GM19238 (cell line): ENCODE results near the gene SMARCAD1.
A peak's percentile ranks its signal among the peaks of the same experiment; 100 is the strongest.

Experiments
- DNase-seq: peaks from one replicate; pipeline ENCODE4 v3.0.0; 2011; ENCODE audit warnings: low spot score; ENCODE audit not compliant: insufficient read length

The SMARCAD1 gene, protein sequence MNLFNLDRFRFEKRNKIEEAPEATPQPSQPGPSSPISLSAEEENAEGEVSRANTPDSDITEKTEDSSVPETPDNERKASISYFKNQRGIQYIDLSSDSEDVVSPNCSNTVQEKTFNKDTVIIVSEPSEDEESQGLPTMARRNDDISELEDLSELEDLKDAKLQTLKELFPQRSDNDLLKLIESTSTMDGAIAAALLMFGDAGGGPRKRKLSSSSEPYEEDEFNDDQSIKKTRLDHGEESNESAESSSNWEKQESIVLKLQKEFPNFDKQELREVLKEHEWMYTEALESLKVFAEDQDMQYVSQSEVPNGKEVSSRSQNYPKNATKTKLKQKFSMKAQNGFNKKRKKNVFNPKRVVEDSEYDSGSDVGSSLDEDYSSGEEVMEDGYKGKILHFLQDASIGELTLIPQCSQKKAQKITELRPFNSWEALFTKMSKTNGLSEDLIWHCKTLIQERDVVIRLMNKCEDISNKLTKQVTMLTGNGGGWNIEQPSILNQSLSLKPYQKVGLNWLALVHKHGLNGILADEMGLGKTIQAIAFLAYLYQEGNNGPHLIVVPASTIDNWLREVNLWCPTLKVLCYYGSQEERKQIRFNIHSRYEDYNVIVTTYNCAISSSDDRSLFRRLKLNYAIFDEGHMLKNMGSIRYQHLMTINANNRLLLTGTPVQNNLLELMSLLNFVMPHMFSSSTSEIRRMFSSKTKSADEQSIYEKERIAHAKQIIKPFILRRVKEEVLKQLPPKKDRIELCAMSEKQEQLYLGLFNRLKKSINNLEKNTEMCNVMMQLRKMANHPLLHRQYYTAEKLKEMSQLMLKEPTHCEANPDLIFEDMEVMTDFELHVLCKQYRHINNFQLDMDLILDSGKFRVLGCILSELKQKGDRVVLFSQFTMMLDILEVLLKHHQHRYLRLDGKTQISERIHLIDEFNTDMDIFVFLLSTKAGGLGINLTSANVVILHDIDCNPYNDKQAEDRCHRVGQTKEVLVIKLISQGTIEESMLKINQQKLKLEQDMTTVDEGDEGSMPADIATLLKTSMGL

DNA sequence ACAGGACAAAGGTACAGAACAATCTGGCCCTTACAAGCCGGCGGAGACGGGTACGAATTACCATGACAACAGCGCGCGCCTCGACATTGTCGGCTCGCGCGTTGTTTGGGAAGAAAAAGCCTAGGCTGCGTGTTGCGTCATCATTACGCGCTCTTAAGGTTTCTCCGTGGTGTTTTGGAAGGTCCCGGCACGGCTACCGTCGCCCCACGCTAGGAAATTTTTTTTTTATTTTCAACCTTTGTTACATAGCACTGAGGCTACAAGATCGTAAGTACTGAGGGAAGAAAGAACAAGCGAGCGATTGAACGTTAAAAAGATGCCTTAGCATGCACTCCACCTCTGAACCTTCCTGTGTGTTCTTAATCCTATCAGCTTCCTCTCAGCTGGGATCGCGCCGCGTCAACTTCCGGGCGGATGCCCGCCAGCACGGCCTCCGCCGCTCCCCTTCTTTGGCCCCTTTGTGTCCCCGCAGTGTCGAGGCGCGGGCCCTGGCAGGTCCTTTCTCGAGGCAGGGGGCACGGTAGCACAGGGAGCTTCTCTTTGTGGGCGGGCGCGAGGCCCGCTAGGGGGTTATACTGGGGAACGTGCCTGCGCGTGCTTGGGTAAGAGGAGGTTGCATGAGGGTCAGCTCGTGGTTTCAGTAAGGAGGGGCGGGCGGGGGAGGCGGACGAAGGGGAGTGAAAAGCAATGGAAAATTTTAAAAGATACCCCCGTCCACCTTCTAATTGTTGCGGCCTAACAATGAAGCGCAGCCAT is at the start of gene SMARCAD1:
SMARCAD1 (plus strand) TSS at position 397 of the 756 bp plus-strand sequence. CDS start 530 bp downstream, outside the sequence.
- peak; percentile 63 for DNase-seq

DNA sequence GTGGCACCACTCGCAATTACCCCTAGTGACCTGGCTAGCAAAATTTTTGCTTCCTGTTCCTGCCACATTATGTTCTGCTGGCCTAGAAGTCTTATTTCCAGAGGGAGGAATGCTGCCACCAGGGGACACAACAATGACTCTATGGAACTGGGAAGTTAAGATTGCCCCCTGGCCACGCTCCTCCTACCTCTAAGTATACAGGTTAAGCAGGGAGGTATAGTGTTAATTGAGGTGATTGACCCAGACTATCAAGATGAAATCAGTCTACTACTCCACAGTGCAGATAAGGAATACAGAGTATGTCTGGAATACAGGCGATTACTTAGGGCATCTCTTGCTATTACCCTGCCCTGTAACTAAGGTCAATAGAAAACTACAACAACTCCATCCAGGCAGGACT is 48.8 kb upstream of the SMARCAD1 start:
- no peak for DNase-seq

DNA sequence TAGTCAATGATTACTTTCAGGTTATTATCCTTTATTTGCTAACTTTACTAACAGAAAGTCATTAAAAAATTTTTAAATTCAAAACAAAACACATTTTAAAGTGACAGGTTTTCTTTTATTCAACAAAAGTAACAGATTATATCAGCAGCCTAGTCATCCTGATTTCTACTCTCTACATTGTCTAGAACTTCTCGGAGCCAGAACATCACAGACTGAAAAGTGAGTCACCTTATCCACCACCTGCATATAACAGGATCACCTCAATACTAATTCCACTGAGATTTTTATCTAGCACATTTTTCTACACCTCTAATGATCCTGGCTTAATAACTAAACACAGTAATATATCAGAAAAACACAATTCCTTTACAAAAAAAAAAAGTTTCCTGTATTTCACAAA is 47.9 kb upstream of the SMARCAD1 start:
- DNase-seq = no peak

DNA sequence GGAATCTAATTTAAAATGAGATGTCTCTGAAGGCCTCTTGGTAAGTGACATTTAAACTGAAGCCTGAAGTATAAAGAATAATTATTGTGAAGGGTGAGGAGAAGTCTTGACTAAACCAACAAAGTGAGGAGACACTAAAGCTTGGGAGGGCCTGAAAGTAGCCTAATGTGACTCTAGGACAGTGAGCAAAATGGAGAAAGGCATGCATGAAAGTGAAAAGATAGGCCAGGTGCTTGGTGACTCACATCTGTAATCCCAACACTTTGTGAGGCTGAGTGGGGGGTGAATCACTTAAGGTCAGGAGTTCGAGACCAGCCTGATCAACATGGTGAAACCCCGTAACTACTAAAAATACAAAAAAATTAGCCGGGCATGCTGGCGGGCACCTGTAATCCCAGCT is 46.9 kb upstream of the SMARCAD1 start:
- DNase-seq = no peak

DNA sequence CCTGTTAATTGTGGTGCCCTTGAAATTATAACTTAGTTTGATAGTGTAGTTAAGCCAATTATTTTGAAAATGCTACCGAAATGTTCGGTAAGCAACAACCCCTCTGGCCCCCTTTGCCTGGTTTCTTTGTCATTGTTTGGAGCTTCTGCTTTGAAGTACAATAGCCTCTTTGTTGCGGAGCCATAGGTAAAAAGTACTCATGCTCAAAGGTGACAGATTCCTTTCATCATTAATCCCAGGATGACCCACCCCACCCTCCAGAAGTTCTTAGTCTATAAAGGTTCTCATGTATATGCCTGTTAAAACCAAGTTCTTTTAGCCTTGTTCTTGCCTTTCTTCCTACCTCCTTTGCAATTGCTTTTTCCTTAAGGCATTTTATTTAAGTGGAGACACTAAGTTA is 42.4 kb upstream of the SMARCAD1 start:
- no peak for DNase-seq

DNA sequence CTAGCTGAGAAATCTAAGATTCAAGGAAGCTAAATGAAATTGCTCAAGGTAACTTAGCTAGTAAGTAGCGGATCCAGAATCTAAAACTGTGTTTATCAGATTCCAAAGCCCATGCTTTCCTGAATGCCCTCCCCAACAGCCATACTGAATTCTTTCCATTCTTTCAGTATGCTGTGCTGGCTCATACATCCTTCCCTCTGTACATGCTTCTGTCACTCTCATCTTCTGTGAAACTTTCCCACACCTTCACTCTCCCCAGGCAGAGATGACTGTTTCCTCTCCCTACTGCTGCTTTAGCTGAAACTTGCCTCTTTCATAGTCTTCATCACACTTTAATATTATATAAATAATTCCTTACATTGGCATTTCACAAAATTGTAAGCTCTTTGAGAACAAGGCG is 39.3 kb upstream of the SMARCAD1 start:
- DNase-seq = no peak

DNA sequence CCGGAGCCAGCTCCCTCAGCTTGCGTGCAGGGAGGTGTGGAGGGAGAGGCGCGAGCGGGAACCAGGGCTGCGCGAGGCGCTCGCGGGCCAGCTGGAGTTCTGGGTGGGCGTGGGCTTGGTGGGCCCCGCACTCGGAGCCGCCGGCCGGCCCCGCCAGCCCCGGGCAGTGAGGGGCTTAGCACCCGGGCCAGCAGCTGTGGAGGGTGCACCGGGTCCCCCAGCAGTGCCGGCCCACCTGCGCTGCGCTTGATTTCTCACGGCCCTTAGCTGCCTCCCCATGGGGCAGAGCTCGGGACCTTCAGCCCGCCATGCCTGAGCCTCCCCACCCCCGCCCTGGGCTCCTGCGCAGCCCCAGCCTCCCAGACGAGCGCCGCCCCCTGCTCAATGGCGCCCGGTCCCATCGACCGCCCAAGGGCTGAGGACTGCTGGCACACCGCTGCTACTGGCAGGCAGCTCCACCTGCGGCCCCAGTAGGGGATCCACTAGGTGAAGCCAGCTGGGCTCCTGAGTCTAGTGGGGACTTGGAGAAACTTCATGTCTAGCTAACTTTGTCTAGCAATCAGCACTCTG is 37.8 kb upstream of the SMARCAD1 start:
- DNase-seq = no peak

DNA sequence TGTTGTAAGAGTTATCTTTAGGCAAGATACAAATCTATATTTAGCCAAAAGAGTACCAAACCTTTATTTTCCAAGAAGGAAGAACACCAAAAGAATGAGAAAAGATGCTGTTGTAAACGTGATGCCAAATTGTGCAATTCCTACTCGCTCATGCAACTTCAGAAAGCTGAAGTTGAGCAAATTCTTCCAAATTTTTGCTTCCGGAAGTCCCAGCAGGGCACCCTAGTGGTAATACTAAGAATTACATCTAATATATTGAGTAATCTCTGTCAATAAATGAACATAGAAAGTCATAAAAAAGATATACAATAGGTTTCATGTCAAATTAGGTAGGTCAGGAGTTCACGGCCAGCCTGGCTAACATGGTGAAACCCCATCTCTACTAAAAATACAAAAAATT is 36.0 kb upstream of the SMARCAD1 start:
- no peak for DNase-seq

DNA sequence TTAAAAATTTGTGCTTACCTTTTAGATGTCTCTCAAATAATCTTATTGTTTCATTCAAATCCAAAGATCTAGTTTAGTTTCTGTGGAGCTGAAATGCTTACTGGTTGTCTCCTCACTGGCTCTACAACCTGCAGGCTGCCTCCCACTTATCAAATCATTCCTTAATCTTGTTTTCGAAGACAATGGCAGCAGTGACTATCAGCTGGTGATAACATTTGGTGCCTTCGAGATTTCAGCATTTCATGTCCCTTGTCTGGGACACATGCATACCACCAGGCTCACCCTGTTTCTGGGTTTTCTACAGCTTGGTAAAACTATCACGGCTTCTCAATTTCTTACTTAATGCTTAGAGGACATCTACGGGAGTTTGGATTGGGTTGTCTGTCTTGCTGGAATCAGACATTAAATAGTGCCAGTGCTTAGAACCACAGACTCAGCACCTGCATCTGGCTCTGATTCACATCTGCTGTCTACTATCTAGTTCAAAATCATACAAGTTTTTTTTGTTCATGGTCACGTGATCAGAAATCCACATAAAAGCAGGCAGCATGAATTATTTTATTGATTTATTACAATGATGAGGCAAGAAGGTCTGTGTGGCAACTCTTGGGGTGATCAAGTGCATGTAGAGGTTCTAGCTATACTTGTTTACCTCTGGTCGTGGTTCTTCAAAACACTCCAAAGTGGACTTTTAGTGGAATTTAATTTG is 32.0 kb upstream of the SMARCAD1 start:
- DNase-seq = no peak

DNA sequence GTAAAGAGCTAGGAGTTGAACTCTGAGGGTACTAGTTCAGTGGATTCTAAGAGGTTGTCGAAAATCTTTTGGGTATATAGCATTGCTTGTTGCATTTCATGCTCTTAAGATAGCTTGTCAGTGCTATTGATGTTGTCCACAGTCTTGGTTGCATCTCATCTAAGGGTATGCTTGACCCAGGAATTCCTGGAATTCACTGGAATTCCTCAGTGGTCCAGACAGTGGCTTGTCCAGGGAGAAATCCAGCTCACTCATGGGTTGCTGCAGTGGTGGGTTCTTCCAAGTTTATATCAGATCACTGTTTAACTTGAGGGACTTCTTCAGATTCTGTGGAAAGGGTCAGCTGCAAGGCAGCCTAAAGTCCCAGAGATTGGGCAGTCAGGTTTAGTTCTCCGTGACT is 29.8 kb upstream of the SMARCAD1 start:
- no peak for DNase-seq

DNA sequence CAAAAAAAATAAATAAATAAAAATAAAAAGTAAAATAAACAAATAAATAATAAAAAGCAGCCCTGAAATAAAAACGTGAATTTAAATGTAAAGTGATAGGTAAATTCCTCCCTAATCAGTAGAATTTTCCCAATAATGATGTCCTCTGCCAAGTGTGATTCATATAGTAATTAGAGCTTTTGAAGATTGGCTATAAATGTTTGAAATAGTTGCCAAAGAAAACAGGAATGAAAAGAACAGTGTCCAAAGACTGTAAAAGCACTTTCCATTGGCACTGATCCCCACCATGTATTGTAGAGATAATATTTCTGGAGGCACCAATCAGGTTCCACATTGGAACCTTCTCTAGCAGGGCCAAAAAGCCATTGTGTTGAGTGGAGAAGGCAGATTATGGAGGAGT is 25.9 kb upstream of the SMARCAD1 start:
- DNase-seq = no peak

DNA sequence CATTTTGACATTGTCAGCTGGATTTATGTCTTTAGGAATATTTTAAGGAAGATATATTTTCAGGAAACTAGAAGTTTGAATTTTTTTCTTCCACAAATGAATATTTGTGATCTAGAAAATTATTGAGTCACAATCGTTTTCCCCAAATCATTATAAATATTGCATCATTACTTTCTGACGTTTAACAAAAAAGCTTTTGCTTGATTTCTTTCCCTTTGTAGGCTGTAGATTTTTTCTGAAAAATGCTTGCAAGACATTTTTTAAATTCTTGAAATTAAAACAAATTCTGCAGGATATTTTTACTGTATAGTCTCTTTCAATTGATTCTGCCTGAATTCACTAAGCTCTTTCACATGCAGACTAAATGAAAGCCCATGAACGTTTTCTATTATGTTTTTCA is 4.9 kb upstream of the SMARCAD1 start:
- no peak for DNase-seq

DNA sequence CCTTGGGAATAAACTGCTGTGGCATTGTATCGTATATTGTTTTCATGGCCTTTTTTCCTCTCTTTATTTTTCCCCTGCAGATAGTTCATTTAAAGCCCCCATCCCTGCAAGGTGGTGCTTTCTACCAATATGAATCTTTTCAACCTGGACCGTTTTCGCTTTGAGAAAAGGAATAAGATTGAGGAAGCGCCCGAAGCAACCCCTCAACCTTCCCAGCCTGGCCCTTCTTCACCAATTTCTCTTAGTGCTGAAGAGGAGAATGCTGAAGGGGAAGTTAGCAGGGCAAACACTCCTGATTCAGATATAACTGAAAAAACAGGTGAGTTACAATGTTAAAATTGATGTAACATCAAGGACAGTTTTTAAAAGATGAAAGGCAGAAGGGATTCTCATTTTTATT is 601 bp downstream of the SMARCAD1 start:
- no peak for DNase-seq

DNA sequence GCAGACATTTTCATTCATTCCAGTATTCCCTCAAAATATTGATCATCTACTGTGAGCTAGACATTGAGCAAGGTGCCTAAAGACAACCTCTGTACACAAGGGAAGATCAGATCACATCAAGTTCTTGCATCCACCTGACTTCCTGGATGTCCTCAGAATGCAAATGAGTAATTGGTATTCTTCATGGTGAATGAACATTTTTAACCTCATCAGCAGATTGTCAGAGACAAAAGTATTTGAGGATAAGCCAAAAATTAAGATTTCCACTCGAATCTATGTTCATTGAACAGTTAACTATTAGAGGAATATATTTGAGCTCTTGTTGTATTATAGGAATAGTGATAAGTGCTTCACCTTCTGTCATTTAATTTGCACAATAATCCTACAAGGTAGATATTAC is 1.3 kb downstream of the SMARCAD1 start:
- DNase-seq = no peak

DNA sequence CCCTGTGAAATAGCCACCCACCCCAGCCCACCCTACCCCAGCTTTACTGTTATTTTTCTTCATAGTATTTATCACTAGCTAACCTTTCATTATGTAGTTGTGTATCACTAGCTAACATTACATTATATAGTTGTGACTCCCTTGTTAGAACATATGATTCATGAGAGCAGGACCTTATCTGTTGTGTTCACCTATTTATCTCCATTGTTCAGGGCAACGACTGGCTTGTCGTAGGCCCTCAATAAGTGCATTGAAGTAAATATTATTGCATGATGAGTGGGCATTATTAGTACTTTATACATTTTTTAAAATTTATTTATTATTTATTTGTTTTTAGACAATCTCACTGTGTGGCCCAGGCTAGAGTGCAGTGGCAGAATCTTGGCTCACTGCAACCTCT is 4.2 kb downstream of the SMARCAD1 start:
- DNase-seq = no peak

DNA sequence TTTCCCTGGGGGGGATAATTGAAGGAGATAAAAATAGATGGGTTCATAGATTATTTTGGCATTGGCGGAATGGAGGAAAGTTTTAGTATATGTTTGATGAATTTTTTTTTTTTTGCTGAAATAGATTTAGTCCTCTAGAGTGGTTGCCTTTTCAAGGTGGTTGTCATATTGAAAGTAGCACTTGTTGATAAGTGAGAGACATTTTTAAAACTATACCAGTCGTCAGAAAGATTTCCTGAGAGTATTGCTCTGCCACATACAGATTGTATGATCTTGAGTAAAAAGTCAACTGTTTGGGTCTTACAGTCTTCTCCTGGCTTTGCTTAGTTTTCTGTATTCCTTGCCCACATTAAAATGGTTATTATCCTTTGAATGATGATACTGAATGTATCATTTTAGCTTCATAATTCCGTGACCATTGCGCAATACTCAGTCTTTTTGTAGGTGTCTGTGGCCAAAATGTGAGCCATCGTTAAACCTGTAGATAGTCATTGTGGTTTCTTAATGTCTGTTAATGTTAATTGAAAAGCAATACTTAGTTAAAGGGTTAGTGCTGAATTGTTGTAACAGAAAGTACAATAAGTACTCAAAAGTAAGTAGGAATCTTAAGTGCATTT is 7.1 kb downstream of the SMARCAD1 start:
- no peak for DNase-seq

DNA sequence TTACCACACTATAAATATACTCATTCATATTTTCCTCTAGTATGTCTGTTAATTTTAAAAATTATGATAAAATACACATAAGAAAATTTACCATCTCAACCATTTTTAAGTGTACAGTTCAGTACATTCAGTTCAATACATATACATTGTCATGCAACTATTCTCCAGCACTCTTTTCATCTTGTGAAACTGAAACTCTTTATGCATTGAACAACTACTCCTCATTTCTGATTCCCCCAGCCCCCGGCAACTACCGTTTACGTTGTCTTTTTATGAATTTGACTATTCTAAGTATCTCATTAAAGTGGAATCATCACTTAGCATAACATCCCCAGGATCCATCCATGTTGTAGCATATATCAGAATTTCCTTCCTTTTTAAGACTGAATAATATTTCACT is 8.7 kb downstream of the SMARCAD1 start:
- no peak for DNase-seq

DNA sequence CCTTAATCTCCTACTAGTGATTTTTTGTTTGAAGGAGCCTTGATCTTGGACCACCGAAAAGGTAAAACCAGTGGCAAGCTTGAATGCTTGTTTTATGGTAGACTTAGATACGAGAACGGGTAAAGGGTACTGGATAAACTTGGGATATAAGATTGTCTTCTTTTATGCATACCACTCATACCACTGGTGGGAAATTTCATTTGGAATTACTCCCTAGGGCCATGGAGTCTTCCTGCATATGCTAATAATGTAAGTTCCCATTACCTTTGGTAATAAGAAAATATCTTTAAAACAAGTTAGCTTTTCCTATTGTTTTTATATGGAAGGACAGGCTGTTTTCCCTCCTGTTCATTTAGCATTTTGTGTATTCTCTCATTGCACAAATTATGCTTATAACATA is 11.7 kb downstream of the SMARCAD1 start:
- DNase-seq = no peak

DNA sequence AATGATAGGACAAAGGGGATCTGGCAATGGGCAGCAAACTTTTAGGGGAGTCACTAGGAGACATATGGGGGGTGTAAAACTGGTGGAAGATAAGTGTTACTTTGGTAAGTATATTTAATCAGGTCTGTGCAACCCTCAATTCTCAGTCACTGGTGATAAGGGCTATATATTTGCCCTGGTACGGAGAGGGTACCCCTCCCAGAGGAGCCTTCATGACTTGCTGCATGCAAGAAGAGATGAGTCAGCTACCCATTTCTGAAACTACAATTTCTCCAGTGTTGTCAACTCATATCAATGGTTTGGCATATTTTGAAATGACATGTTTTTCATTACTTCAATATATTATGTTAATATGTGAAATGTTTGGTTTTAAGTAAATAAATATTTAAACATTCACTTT is 14.3 kb downstream of the SMARCAD1 start:
- DNase-seq = no peak

DNA sequence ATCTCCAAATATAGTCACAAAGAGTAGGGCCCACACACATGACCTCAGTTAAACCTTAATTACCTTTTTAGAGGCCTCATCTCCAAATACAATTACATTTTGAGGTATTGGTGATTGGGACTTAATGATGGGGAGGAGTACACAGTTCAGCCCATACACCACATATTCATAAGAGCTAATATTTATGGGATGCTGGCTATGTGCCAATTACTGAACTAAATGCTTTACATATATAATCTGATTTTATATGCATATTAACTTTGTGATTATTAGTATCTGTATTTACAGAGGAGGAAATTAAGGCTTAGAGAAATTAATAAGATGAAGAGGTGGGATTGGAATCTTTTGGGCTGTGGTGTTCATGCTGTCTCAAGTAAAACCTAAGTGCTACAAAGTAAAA is 17.8 kb downstream of the SMARCAD1 start:
- DNase-seq = no peak
